ENCODE measurements around the gene CRYBG3. TPM values are rescaled to one million over a fixed set of nuclear protein-coding genes. Genes with fewer than 3 reads are reported as not detected.

CRYBG3 gene
- polyA plus RNA-seq, 1 donor (not counting 4 experiments of a cell fraction or from before 2014, with no cell fraction given), result 6.9 TPM

DNA sequence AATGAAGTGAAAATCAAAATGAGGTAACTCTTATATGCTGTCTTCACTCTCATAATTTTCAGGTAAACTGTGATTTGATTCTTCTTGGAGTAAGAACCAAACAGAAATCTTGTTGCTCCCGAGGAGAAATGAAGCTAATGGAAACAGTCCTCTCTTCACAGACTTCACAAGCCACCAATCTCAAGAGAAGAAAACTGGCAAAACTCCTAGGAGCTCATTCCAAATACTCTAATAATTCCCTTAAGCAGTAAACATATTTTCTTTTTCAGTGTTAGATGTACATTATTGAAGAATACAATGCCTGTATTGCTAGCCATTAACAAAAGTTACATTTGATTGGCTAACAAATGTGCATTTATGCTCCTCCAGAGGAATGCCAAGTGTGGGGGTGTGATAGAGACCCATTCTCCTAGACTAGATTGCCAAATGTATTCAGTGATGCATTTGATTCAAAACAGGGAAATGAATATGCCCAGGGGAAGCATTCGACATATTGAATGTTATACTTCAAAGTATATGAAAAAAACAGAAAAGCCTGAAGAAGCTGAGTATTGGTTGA is 162.2 kb downstream of the CRYBG3 start:
- no peak overlapping the region for H3K4me2 ChIP-seq (ENCODE audit: control insufficient read depth, extremely low read depth, insufficient read depth, low read depth, low read length)
- H3K9ac ChIP-seq (ENCODE audit: control insufficient read depth, extremely low read depth, insufficient read depth, low read length), result no peak overlapping the region
- FAIRE-seq (no peak), DNase-seq (ENCODE audit: low read depth, low spot score) (no peak)
- no peaks in the 10 kb centered on the region for H3K36me3 ChIP-seq (ENCODE audit: control insufficient read depth in 2 of 2, extremely low read depth in 1 of 2, insufficient read depth in 2 of 2, low read length in 2 of 2)
- no peak overlapping the region for H2AFZ ChIP-seq (ENCODE audit: control insufficient read depth, low read length)
- dilution Hi-C loops (cut with MboI; ENCODE audit: extremely low pct_ligation_motif_present, low sequenced_read_pairs), result no loop called here
- H3K9me1 ChIP-seq (ENCODE audit: control insufficient read depth, extremely low read depth, insufficient read depth, low read length), result no peaks in the 10 kb centered on the region
- no peaks in the 10 kb centered on the region for H3K9me3 ChIP-seq (ENCODE audit: control insufficient read depth, low read depth, low read length)
- H3K79me2 ChIP-seq (ENCODE audit: control insufficient read depth, insufficient read depth, low read length), result no peaks in the 10 kb centered on the region
- H3K4me3 ChIP-seq (ENCODE audit: control insufficient read depth in 2 of 3, extremely low read depth in 1 of 3, insufficient read depth in 2 of 3, low read depth in 1 of 3, low read length in 3 of 3), result no peak overlapping the region
- no peaks in the 10 kb centered on the region for H3K27me3 ChIP-seq (ENCODE audit: control insufficient read depth, extremely low read depth, insufficient read depth, low read length)
- H3K4me1 ChIP-seq (ENCODE audit: control insufficient read depth, extremely low read depth, insufficient read depth, low read length), result no peaks in the 10 kb centered on the region
- H3K27ac ChIP-seq (ENCODE audit: control insufficient read depth, insufficient read depth, low read length), result no peak overlapping the region
- H4K20me1 ChIP-seq (ENCODE audit: control insufficient read depth, extremely low read depth, insufficient read depth, low read length), result no peaks in the 10 kb centered on the region
- TF ChIP-seq, protein P1, sequence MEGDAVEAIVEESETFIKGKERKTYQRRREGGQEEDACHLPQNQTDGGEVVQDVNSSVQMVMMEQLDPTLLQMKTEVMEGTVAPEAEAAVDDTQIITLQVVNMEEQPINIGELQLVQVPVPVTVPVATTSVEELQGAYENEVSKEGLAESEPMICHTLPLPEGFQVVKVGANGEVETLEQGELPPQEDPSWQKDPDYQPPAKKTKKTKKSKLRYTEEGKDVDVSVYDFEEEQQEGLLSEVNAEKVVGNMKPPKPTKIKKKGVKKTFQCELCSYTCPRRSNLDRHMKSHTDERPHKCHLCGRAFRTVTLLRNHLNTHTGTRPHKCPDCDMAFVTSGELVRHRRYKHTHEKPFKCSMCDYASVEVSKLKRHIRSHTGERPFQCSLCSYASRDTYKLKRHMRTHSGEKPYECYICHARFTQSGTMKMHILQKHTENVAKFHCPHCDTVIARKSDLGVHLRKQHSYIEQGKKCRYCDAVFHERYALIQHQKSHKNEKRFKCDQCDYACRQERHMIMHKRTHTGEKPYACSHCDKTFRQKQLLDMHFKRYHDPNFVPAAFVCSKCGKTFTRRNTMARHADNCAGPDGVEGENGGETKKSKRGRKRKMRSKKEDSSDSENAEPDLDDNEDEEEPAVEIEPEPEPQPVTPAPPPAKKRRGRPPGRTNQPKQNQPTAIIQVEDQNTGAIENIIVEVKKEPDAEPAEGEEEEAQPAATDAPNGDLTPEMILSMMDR (optimal IDR thresholded peaks at IDR 0.05 in 1 of 3, IDR thresholded peaks at IDR 0.05 in 1 of 3, conservative IDR thresholded peaks at IDR 0.05 in 1 of 3; ENCODE audit: extremely low read depth in 1 of 3, insufficient read depth in 2 of 3, low read length in 3 of 3), result no peak
- TF ChIP-seq EZH2 (IDR thresholded peaks at IDR 0.05; ENCODE audit: low read length), result no peak

DNA sequence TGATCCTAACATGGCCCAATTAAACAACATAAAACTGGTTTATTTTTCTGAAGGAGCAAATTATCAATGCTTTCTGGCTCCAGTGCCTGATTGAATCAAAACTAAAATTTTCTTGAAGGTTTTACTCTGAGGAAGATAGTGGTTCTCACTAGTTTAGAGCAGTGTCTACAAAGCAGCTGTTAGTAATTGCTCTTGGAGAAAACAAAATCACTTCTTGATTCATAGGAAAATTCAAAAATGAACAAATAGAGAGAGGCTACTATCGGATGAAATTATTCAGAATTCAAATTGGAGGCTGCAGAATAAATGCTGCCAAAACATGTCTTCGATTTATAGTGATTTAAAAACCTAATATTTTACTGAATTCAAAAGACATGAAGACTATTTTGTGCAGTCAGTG is 165.5 kb downstream of the CRYBG3 start:
- TF ChIP-seq, protein P1 (optimal IDR thresholded peaks at IDR 0.05 in 1 of 3, IDR thresholded peaks at IDR 0.05 in 1 of 3, conservative IDR thresholded peaks at IDR 0.05 in 1 of 3; ENCODE audit: extremely low read depth in 1 of 3, insufficient read depth in 2 of 3, low read length in 3 of 3), result no peak
- TF ChIP-seq EZH2 (IDR thresholded peaks at IDR 0.05; ENCODE audit: low read length), result no peak
- DNase-seq (ENCODE audit: low read depth, low spot score), result no peak

More for the DNA sequence above, 165.5 kb downstream of the CRYBG3 start:
- Histone ChIP-seq H3K4me1 (ENCODE audit: control insufficient read depth, extremely low read depth, insufficient read depth, low read length) (no peaks in the 10 kb centered on the region), H3K4me2 (ENCODE audit: control insufficient read depth, extremely low read depth, insufficient read depth, low read depth, low read length) (no peak overlapping the region), H3K4me3 (ENCODE audit: control insufficient read depth in 2 of 3, extremely low read depth in 1 of 3, insufficient read depth in 2 of 3, low read depth in 1 of 3, low read length in 3 of 3) (no peak overlapping the region), H3K27me3 (ENCODE audit: control insufficient read depth, extremely low read depth, insufficient read depth, low read length) (no peaks in the 10 kb centered on the region), H3K9me1 (ENCODE audit: control insufficient read depth, extremely low read depth, insufficient read depth, low read length) (no peaks in the 10 kb centered on the region), H3K9me3 (ENCODE audit: control insufficient read depth, low read depth, low read length) (no peaks in the 10 kb centered on the region), H4K20me1 (ENCODE audit: control insufficient read depth, extremely low read depth, insufficient read depth, low read length) (no peaks in the 10 kb centered on the region), H3K9ac (ENCODE audit: control insufficient read depth, extremely low read depth, insufficient read depth, low read length) (no peak overlapping the region), H3K79me2 (ENCODE audit: control insufficient read depth, insufficient read depth, low read length) (no peaks in the 10 kb centered on the region), H2AFZ (ENCODE audit: control insufficient read depth, low read length) (no peak overlapping the region), H3K36me3 (ENCODE audit: control insufficient read depth in 2 of 2, extremely low read depth in 1 of 2, insufficient read depth in 2 of 2, low read length in 2 of 2) (no peaks in the 10 kb centered on the region), H3K27ac (ENCODE audit: control insufficient read depth, insufficient read depth, low read length) (no peak overlapping the region)
- dilution Hi-C loops (cut with MboI; ENCODE audit: extremely low pct_ligation_motif_present, low sequenced_read_pairs), result no loop called here
- no peak for FAIRE-seq
